ENCODE results near the gene NRG3. TPM values are rescaled to one million over a fixed set of nuclear protein-coding genes. Genes with fewer than 3 reads are reported as not detected.
"Not testable (repeated sequence)": the region's sequence is repeated elsewhere in the genome, so short reads cannot be mapped to it uniquely, and the experiment has no call there.

The NRG3 gene
- polyA plus RNA-seq, 2 donors = 0.01 to 0.04 TPM

GRCh38 chr10:82653244-82654155 is 778.5 kb downstream of the NRG3 start:
- Histone ChIP-seq H3K27ac (ENCODE audit: low read depth in 2 of 2, low read length in 1 of 2) (no peak overlapping the region), H3K9me3 (ENCODE audit: control insufficient read depth in 2 of 2, insufficient read depth in 1 of 2, low read depth in 1 of 2, low read length in 1 of 2) (peaks cover 0 to 6% of the 10 kb centered on the region in 2 donors), H3K4me3 (ENCODE audit: low read depth in 1 of 2, low read length in 2 of 2) (no peak overlapping the region), H3K27me3 (ENCODE audit: control insufficient read depth in 1 of 2, insufficient read depth in 2 of 2, low read length in 2 of 2) (no peaks in the 10 kb centered on the region), H3K4me1 (ENCODE audit: control insufficient read depth in 2 of 2, insufficient read depth in 2 of 2, low read length in 1 of 2) (no peaks in the 10 kb centered on the region), H3K36me3 (ENCODE audit: control insufficient read depth in 2 of 2, insufficient read depth in 2 of 2, low read length in 1 of 2) (no peaks in the 10 kb centered on the region)
- 89 to 91% methylated on average over 7 of the region's 7 CpGs for WGBS, 2 donors

GRCh38 chr10:82660205-82660604 is 785.2 kb downstream of the NRG3 start:
- Histone ChIP-seq H3K36me3 (ENCODE audit: control insufficient read depth in 2 of 2, insufficient read depth in 2 of 2, low read length in 1 of 2) (no peaks in the 10 kb centered on the region), H3K9me3 (ENCODE audit: control insufficient read depth in 2 of 2, insufficient read depth in 1 of 2, low read depth in 1 of 2, low read length in 1 of 2) (no peaks in the 10 kb centered on the region), H3K4me1 (ENCODE audit: control insufficient read depth in 2 of 2, insufficient read depth in 2 of 2, low read length in 1 of 2) (no peaks in the 10 kb centered on the region), H3K27me3 (ENCODE audit: control insufficient read depth in 1 of 2, insufficient read depth in 2 of 2, low read length in 2 of 2) (no peaks in the 10 kb centered on the region), H3K4me3 (ENCODE audit: low read depth in 1 of 2, low read length in 2 of 2) (no peak overlapping the region), H3K27ac (ENCODE audit: low read depth in 2 of 2, low read length in 1 of 2) (no peak overlapping the region)

- Histone ChIP-seq H3K4me1 (ENCODE audit: control insufficient read depth in 2 of 2, insufficient read depth in 2 of 2, low read length in 1 of 2) (no peaks in the 10 kb centered on the region), H3K4me3 (ENCODE audit: low read depth in 1 of 2, low read length in 2 of 2) (no peak overlapping the region), H3K36me3 (ENCODE audit: control insufficient read depth in 2 of 2, insufficient read depth in 2 of 2, low read length in 1 of 2) (no peaks in the 10 kb centered on the region), H3K27ac (ENCODE audit: low read depth in 2 of 2, low read length in 1 of 2) (no peak overlapping the region), H3K9me3 (ENCODE audit: control insufficient read depth in 2 of 2, insufficient read depth in 1 of 2, low read depth in 1 of 2, low read length in 1 of 2) (no peaks in the 10 kb centered on the region), H3K27me3 (ENCODE audit: control insufficient read depth in 1 of 2, insufficient read depth in 2 of 2, low read length in 2 of 2) (no peaks in the 10 kb centered on the region)
- WGBS, 2 donors = 12 to 23% methylated on average over 1 of the region's 1 CpG
Measured at GRCh38 chr10:82660986-82661385, 786.0 kb downstream of the NRG3 start.

GRCh38 chr10:82661701-82662100 is 786.7 kb downstream of the NRG3 start:
- 73 to 80% methylated on average over 5 of the region's 5 CpGs for WGBS, 2 donors
- Histone ChIP-seq H3K9me3 (ENCODE audit: control insufficient read depth in 2 of 2, insufficient read depth in 1 of 2, low read depth in 1 of 2, low read length in 1 of 2) (no peaks in the 10 kb centered on the region), H3K27me3 (ENCODE audit: control insufficient read depth in 1 of 2, insufficient read depth in 2 of 2, low read length in 2 of 2) (no peaks in the 10 kb centered on the region), H3K36me3 (ENCODE audit: control insufficient read depth in 2 of 2, insufficient read depth in 2 of 2, low read length in 1 of 2) (no peaks in the 10 kb centered on the region), H3K4me1 (ENCODE audit: control insufficient read depth in 2 of 2, insufficient read depth in 2 of 2, low read length in 1 of 2) (no peaks in the 10 kb centered on the region), H3K4me3 (ENCODE audit: low read depth in 1 of 2, low read length in 2 of 2) (no peak overlapping the region), H3K27ac (ENCODE audit: low read depth in 2 of 2, low read length in 1 of 2) (no peak overlapping the region)

- H3K4me1 ChIP-seq (ENCODE audit: control insufficient read depth in 2 of 2, insufficient read depth in 2 of 2, low read length in 1 of 2) = peaks cover 0 to 2% of the 10 kb centered on the region in 2 donors
- peaks cover 0 to 5% of the 10 kb centered on the region in 2 donors for H3K9me3 ChIP-seq (ENCODE audit: control insufficient read depth in 2 of 2, insufficient read depth in 1 of 2, low read depth in 1 of 2, low read length in 1 of 2)
- H3K36me3 ChIP-seq (ENCODE audit: control insufficient read depth in 2 of 2, insufficient read depth in 2 of 2, low read length in 1 of 2) = no peaks in the 10 kb centered on the region
- no peak overlapping the region for H3K4me3 ChIP-seq (ENCODE audit: low read depth in 1 of 2, low read length in 2 of 2)
- 69% methylated on average over 4 of the region's 4 CpGs for WGBS, 2 donors
- H3K27me3 ChIP-seq (ENCODE audit: control insufficient read depth in 1 of 2, insufficient read depth in 2 of 2, low read length in 2 of 2) = no peaks in the 10 kb centered on the region
- H3K27ac ChIP-seq (ENCODE audit: low read depth in 2 of 2, low read length in 1 of 2) = no peak overlapping the region
Measured at GRCh38 chr10:82668221-82668895, 793.4 kb downstream of the NRG3 start.

GRCh38 chr10:82674036-82674435 is 799.0 kb downstream of the NRG3 start:
- H3K27ac ChIP-seq (ENCODE audit: low read depth in 2 of 2, low read length in 1 of 2) = no peak overlapping the region
- peaks cover 0 to 2% of the 10 kb centered on the region in 2 donors for H3K4me1 ChIP-seq (ENCODE audit: control insufficient read depth in 2 of 2, insufficient read depth in 2 of 2, low read length in 1 of 2)
- no peaks in the 10 kb centered on the region for H3K36me3 ChIP-seq (ENCODE audit: control insufficient read depth in 2 of 2, insufficient read depth in 2 of 2, low read length in 1 of 2)
- no peaks in the 10 kb centered on the region for H3K27me3 ChIP-seq (ENCODE audit: control insufficient read depth in 1 of 2, insufficient read depth in 2 of 2, low read length in 2 of 2)
- H3K4me3 ChIP-seq (ENCODE audit: low read depth in 1 of 2, low read length in 2 of 2) = no peak overlapping the region
- peaks cover 2 to 8% of the 10 kb centered on the region in 2 donors for H3K9me3 ChIP-seq (ENCODE audit: control insufficient read depth in 2 of 2, insufficient read depth in 1 of 2, low read depth in 1 of 2, low read length in 1 of 2)

GRCh38 chr10:82677932-82678331 is 802.9 kb downstream of the NRG3 start:
- H3K4me1 ChIP-seq (ENCODE audit: control insufficient read depth in 2 of 2, insufficient read depth in 2 of 2, low read length in 1 of 2); H3K9me3 ChIP-seq (ENCODE audit: control insufficient read depth in 2 of 2, insufficient read depth in 1 of 2, low read depth in 1 of 2, low read length in 1 of 2); H3K27ac ChIP-seq (ENCODE audit: low read depth in 2 of 2, low read length in 1 of 2); H3K27me3 ChIP-seq (ENCODE audit: control insufficient read depth in 1 of 2, insufficient read depth in 2 of 2, low read length in 2 of 2); H3K4me3 ChIP-seq (ENCODE audit: low read depth in 1 of 2, low read length in 2 of 2); H3K36me3 ChIP-seq (ENCODE audit: control insufficient read depth in 2 of 2, insufficient read depth in 2 of 2, low read length in 1 of 2): not testable (repeated sequence)
- 91 to 92% methylated on average over 9 of the region's 9 CpGs for WGBS, 2 donors

- not testable (repeated sequence) for H3K4me1 ChIP-seq (ENCODE audit: control insufficient read depth in 2 of 2, insufficient read depth in 2 of 2, low read length in 1 of 2); H3K27me3 ChIP-seq (ENCODE audit: control insufficient read depth in 1 of 2, insufficient read depth in 2 of 2, low read length in 2 of 2); H3K36me3 ChIP-seq (ENCODE audit: control insufficient read depth in 2 of 2, insufficient read depth in 2 of 2, low read length in 1 of 2); H3K27ac ChIP-seq (ENCODE audit: low read depth in 2 of 2, low read length in 1 of 2); H3K9me3 ChIP-seq (ENCODE audit: control insufficient read depth in 2 of 2, insufficient read depth in 1 of 2, low read depth in 1 of 2, low read length in 1 of 2); H3K4me3 ChIP-seq (ENCODE audit: low read depth in 1 of 2, low read length in 2 of 2)
- WGBS, 2 donors = 83 to 86% methylated on average over 6 of the region's 6 CpGs
Measured at GRCh38 chr10:82678451-82678850, 803.5 kb downstream of the NRG3 start.

- no peaks in the 10 kb centered on the region for H3K27me3 ChIP-seq (ENCODE audit: control insufficient read depth in 1 of 2, insufficient read depth in 2 of 2, low read length in 2 of 2)
- H3K36me3 ChIP-seq (ENCODE audit: control insufficient read depth in 2 of 2, insufficient read depth in 2 of 2, low read length in 1 of 2) = no peaks in the 10 kb centered on the region
- H3K4me1 ChIP-seq (ENCODE audit: control insufficient read depth in 2 of 2, insufficient read depth in 2 of 2, low read length in 1 of 2) = no peaks in the 10 kb centered on the region
- peaks cover 2 to 3% of the 10 kb centered on the region in 2 donors for H3K9me3 ChIP-seq (ENCODE audit: control insufficient read depth in 2 of 2, insufficient read depth in 1 of 2, low read depth in 1 of 2, low read length in 1 of 2)
- no peak overlapping the region for H3K27ac ChIP-seq (ENCODE audit: low read depth in 2 of 2, low read length in 1 of 2)
- 72 to 82% methylated on average over 3 of the region's 3 CpGs for WGBS, 2 donors
- no peak overlapping the region for H3K4me3 ChIP-seq (ENCODE audit: low read depth in 1 of 2, low read length in 2 of 2)
Measured at GRCh38 chr10:82680608-82681007, 805.6 kb downstream of the NRG3 start.

GRCh38 chr10:82683945-82684344 is 809.0 kb downstream of the NRG3 start:
- Histone ChIP-seq H3K4me3 (ENCODE audit: low read depth in 1 of 2, low read length in 2 of 2) (no peak overlapping the region), H3K27me3 (ENCODE audit: control insufficient read depth in 1 of 2, insufficient read depth in 2 of 2, low read length in 2 of 2) (no peaks in the 10 kb centered on the region), H3K27ac (ENCODE audit: low read depth in 2 of 2, low read length in 1 of 2) (no peak overlapping the region), H3K4me1 (ENCODE audit: control insufficient read depth in 2 of 2, insufficient read depth in 2 of 2, low read length in 1 of 2) (no peaks in the 10 kb centered on the region), H3K9me3 (ENCODE audit: control insufficient read depth in 2 of 2, insufficient read depth in 1 of 2, low read depth in 1 of 2, low read length in 1 of 2) (no peaks in the 10 kb centered on the region), H3K36me3 (ENCODE audit: control insufficient read depth in 2 of 2, insufficient read depth in 2 of 2, low read length in 1 of 2) (no peaks in the 10 kb centered on the region)
- WGBS, 2 donors = 44 to 72% methylated on average over 4 of the region's 4 CpGs

All from esophagus (tissue), 2 donors.